Activated CD4-positive, CD25-positive, alpha-beta regulatory T cell treated with anti-CD3 and anti-CD28 coated beads, Interleukin-2, amount 50 U/mL, for 16 hours (primary cell): ENCODE data around the gene TMEM51.

ENCODE experiments used
- DNase-seq: peaks from one replicate; pipeline ENCODE4 v3.0.0-alpha.2; 2020; ENCODE audit warnings: low read depth, low spot score

Gene TMEM51

DNA sequence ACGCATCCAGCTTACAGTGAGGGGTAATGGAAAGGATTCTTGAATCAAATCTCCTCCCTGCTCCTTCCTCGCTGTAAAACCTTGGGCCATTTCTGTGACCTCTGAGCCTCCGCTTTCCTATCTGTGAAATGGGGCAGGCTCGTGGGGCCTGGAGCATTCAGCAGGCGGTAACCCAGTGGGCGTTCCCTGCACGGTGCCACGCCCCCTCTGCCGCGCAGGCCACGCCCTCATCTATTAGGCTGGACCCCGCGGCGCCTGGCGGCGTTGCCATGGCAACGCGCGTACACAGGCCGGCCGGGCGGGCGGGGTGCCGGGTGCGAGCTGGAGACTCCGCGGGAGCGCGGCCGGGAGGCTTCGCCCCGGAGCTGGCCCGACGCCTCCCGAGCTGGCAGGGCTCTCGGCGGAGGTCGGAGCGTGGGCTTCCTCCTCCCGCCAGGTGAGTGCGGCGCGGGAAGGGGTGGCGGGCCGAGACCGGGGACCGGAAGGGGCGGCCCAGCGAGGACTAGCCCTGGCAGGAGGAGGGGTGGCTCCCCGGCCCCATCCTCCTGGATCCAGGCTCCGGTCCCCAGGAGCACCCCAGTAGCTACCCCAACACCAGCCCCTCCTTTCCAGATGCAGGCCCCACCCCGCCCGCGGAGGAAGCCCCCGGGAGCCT, 93.5 kb downstream of the TMEM51 start, which contains the start of gene FHAD1:
Gene FHAD1 (plus strand): TSS at position 264 of the 655 bp plus-strand sequence. CDS start 4,562 bp downstream, outside the sequence.
- DNase-seq = no peak

DNA sequence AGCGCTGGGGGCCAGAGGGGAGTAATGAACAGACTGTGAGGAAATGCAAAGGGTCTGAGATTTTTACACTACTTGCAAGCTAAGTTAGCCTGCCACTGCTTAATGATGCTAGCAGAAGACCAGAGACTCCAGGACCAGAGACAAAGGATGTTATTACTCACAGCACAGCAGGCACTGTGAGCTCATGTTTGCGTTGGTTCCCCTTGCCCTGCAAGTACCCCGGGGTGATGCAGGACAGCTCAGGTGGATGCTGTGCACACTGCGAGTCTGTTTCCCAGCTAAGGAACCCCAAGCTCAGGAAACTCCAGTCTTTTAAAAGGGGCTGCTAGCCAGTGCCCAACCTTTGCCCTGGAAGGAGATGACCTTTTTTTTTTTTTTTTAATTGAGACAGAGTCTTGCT, 94.7 kb downstream of the TMEM51 start:
- DNase-seq = no peak

DNA sequence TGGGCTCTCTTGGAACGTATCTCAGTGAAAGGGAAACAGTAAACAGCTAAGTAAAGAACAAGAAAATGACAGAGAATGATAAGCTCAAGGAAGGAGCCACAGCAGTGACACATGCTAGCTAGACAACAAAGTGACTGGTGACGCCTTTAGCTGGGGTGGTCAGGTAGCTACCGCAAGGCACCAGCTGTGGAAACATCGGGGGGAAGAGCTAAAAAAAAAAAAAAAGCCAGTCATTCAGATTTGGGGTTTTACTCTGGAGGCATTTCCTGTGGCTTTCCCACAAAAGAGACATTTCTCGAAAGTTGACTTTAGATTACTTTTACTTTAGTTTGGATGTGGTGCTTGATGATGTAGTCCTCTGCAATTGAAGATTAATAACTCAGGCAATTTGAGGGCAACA, 95.5 kb downstream of the TMEM51 start:
- no peak for DNase-seq

DNA sequence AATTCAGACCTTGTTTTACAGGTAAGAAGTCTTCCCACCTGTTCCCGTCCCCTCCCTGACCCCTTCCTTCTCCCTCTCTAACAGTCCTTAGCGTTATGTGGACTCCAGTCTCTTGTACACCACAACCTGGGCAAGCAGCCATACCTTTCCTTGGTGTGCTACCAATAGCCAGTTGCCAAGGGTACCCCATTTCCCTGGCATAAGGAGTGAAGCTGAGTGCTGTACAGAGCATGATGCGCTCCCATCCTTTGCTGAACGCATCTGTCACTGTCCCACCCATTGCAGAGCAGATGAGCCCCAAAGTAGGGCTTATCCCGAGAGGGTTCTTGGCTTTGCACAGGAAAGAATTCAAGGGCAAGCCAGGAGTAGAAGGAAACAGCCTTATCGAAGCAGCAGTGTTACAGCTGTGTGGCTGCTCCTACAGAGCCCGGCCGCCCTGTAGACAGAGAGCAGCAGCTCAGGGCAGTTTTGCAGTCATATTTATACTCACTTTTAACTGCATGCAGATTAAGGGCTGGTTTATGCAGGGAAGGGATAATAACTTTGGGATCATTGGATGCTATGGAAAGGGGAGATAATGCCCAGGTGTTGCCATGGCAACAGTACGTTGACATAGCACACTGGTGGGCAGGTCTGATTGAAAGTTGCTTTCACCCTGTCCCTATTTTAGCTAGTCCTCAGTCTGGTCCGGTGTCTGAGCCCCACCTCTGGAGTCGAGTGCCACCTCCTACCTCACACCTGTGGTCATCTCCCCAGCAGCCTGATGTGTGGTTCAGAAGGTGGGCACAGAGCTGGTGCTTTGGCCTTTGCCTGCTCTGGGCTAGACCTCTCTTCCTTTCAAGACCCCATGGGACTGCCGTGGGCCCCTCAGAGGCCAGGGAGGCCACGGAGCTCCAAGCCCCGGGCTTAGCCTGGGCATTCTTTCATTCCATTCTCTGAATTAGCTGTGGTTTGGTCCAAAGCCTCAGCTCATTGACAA, 98.6 kb downstream of the TMEM51 start:
- DNase-seq = no peak

DNA sequence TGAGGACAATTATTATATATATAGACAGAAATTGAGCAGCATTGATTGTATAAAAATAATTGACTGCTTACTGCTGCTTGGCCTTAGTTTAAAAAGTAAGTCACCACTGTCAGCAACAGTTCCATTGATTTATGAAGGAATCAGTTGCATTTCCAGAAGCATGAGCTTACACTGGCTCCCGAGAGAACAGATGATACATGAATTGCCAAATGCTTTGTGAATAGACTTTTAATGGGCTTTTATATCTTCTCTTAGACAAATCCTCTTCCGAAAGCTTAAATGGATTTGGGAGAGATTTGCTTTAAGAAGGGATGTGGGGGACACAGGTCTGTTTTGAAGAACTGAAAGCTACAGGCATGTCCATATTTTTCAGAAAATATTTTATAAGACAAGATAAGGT, 101.0 kb downstream of the TMEM51 start:
- no peak for DNase-seq

DNA sequence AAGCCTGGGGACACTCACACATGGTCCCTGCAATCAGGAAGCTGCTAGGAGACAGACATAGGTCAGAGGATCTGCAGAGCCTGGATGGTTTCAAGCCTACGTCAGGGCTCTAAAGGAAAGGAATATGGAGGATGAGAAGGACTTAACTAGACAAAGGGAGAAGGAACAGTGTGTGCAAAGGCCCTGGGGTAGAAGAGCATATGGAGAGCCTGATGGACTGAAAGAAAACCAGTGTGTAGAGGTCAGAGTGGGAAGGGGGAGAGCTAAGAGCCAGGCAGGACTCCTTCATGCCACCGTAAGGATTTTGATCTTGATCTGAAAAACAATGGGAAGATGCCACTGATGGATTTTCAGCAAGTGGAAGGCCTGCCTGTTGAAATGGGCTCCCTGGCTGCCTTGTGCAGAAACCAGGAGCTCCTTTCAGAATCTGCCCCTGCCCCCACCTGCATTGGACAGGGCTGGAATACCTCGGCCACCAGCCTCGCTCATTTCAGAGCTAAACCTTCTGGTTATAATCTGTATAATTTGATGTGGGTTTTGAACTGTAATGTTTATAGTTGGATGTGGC, 102.1 kb downstream of the TMEM51 start:
- DNase-seq = no peak

DNA sequence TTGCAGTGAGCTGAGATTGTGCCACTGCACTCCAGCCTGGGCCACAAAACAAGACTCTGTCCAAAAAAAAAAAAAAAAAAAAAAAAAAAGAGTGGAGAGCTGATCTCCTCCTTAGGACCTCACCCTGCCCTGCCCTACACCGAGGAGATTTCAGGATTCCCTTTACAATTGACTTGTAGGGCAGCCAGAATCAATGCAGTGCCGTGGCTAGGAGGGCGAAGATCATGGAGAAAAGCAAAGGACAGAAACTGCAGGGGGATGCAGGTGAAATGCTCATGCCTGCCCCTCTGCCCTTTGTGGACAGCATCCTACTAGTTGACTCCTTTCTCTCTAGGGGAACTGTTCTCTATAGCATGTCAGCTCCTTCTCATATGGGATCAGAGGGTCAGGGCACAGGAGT, 103.0 kb downstream of the TMEM51 start:
- DNase-seq = no peak

DNA sequence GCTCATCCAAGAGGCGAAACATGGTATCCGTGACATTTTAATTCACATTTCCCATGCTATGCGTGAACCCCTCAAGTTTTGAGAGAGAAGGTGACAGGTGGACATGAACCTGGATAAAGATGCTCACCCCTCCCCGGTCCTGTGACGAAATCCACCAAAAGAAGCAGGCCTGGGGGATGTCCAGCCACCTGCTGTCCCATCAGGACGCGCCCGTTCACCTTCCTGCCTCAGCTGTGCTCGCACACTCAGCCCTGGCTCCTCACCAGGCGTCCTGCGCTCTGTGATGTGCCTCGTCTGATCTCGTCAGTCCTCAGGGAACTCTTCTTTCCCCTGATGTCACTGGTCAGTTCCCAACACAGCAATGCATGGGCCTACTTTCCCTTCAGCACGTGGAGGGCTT, 103.8 kb downstream of the TMEM51 start:
- no peak for DNase-seq

DNA sequence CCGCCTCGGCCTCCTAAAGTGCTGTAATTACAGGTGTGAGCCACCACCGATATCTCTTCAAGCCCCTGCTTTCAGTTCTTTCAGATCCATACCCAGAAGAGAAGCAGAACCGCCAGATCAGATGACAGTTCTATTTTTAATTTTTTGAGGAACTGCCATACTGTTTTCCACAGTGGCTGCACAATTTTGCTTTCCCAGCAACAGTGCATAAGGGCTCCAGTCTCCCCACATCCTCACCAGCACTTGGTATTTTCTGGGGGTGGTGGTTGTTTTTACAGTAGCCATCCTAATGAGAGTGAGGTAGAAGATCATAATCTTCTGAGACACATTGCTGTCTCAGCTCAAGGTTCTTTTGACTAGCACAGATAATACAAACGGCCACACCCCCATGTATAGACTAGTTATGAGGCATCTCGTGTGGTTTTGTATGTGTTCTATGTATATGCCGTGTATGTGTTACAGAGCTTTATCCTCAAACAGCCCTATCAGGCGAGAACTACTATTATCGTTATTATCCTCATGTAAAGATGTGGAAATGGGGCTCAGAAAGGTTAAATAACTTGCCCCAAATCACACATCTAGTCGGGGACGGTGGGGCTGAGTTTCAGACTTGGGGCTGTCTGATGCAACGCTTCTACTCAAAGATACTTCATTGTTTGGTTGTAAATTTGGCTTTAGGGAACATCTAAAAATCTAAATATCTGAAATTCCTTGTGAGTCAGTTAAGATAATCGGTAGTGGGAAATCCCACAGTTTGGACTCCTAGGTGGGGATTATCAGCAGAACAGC, 105.5 kb downstream of the TMEM51 start:
- no peak for DNase-seq

DNA sequence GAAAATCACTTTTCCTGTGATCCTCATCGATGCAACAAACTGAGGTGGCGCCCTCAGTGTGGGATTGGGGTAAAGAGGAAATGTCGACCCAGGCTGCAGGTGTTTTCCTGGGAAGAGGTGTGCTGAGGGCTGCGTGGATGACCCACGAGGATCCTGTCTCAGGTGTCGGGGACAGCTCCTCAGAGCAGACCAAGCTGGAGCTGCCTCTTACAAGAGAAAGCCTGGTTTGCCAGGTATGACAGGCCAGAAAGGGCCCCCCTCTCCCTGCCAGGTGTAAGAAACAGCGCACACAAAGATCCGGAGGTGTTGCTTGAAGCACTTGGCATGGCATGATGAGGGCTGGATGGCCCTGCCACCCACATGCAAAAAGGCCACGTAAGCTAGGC, 106.1 kb downstream of the TMEM51 start:
- DNase-seq = no peak

DNA sequence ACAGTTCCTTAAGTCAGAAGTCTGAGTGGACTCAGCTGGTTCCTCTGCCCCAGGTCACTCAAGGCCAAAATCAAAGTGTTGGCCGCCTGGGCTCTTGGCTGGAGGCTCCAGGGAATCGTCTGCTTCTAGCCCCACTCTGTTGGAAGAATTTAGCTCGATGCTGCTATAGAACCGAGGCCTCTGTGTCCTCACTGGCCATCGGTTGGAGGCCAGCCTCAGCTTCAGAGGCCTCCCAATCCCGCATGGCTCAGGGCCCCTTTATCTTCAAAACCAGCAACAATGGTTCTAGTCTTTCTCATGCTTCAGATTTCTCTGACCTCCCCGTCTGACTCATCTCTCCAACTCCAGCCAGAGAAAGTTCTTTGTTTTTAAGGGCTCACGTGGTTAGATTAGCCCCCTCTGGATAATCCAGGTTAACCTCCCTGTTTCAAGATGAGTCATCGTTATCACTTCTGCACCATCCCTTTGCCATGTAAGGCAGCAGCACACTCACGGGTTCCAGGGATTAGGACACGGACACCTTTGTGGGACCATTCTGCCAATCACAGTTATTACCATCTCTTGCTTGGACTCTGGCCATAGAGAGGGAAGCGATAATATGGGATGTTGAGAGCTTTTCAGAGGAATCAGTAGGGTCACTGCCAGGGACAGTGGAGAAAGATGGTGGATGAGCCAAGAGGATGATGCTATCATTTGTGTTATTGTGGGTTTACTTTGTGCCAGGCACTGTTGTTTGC, 107.0 kb downstream of the TMEM51 start:
- DNase-seq = no peak

DNA sequence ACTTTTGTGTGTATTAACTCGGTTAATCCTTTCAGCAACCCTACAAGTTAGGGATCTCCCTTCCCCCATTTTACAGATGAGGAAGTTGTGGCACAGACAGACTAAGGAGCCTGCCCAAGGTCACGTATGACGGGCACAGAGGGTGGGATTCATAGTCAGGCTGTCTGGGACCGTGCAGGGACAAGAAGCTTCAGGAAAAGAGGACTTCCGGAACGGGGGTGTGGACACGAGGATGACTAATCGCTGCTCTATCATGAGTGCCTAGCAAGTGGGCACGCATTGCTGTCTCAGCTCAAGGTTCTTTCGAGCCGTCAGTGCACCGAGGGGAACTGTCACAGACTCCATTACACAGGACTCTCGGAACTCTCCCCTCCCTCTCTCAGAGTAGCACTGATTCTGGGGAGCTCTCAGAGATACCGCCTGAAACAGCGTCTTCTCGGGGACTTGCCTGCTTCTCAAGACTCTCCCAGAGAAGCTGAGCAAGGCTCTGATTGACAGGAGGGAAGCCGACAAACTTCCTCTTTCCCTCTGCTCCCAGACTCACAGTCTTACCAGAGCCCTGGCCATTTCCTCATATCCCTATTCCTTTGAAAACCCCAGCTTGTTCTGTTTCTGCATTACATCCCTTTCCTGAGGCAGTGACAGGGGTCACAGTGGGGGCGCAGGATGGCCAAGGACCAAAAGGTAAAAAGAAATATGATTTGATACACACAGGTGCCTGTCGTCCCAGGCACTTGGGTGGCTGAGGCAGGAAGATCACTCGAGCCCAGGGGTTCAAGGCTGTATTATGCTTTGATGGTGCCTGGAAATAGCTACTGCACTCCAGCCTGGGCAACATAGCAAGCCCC, 107.8 kb downstream of the TMEM51 start:
- no peak for DNase-seq

DNA sequence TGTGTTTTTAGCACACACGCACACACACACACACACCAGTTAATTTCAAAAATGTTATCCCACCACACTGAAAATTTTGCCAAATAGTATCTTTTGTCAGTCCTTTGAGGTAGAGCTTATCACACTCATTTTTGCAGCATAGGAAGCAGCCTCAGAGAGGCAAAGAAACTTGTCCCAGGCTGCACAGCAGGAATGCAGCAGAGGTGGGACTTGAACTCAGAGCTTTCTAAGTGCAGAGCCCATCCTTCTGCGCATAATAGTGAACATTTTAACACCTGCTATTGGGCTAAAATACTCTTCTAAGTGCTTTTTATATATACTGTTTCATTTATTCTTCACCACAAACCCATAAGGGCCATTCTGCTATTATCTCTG, 108.4 kb downstream of the TMEM51 start:
- DNase-seq = no peak

DNA sequence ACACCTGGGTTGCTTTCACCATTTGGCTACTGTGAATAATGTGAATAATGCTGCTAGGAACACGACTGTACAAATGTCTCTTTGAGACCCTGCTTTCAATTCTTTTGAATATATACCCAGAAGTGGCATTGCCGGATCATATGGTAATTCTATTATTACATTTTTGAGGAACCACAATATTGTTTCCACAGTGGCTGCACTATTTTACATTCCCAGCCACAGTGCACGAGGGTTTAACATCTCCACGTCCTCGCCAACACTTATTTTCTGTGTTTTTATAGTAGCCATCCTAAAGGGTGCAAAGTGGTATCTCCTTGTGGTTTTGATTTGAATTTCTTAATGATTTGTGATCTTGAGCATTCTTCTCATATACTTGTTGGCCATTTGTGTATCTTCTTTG, 109.2 kb downstream of the TMEM51 start:
- DNase-seq = no peak

DNA sequence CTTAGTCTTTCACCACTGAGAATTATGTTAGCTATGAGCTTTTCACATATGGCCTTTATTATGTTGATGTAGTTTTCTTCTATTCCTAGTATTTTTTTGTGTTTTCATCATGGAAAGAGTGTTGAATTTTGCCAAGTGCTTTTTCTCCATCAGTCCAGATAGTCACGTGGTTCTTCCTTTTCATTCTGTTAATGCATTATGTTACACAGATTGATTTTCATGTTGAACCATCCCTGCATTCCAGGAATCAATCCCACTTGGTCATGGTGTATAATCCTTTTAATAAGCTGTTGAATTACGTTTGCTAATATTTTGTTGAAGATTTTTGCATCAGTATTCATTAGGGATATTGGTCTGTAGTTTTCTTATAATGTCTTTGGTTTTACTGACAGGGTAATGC, 111.2 kb downstream of the TMEM51 start:
- DNase-seq = no peak
